GM18867 (cell line): ENCODE measurements around the gene SERPINB2.
"Not testable (repeated sequence)": the region's sequence is repeated elsewhere in the genome, so short reads cannot be mapped to it uniquely, and the experiment has no call there.

ENCODE experiments used
- ATAC-seq: cut with Tn5 transposase; IDR thresholded peaks from one replicate; pipeline ENCODE4 v1.9.1; 2021; ENCODE audit warnings: mild to moderate bottlenecking, moderate library complexity; ENCODE audit not compliant: unreplicated experiment

SERPINB2 gene

DNA sequence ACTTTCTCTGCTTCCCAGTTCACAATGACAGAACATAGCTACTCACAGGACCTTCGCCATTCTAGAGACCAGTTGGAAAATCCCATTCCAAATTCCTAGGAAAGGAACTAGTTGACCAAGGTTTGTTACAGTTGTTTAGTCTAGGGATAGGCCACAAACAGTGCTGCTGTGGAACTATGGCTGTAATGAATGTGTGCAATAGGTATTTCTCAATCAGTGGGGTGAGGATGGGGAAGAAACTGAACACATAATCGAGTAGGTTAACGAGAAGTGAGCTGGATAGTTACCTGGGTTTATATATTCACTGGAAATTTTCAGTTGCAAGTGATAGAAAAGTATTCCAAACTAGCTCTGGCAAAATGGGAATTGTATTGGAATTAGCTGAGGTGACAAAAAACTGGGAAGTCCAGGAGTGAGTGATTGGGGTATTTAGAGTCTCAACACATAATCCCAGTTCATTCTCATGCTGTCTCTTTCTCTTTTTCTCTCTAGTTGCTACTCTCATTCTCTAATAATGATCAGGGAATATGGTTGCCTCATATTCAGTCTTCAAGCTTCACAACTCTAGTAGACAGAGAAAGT is 43.4 kb downstream of the SERPINB2 start:
- no peak for ATAC-seq

DNA sequence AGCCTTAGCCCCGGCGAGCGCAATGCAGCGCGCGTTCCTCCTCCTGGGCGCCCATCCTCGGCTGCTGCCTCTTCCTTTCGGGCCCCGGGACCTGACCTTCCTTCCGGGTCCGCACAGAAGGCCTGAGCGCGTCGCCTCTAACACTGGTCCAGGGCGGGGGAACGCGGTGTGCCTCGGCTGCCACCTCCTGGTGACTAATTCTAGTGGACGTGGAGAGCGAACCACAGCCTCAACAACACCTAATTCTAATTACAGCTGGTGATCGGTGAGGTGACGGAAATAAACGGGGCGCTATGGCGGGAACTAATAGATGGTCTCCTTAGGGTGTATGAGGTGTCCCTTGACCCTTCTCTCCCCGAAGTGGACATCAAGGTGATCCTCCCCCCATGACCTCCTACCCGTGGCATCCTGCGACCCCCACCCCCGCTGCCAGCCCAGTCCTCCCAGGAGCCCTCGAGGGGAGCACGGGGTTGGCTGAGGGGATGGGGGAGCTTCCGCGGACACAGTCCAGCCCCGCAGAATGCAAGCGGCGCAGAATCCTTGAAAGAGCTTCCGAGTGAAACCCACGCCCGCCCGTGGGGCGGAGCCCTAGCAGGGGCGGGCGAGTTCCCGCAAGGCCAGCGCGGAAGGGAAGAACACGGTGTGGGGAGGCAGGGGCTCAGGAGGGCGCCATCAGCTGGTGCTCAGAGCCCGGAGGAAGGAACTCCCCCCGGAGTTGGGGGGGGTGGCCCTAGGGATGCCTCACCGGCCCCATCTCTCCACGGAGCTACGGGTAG is 48.8 kb downstream of the SERPINB2 start:
- peak; percentile 99 for ATAC-seq

DNA sequence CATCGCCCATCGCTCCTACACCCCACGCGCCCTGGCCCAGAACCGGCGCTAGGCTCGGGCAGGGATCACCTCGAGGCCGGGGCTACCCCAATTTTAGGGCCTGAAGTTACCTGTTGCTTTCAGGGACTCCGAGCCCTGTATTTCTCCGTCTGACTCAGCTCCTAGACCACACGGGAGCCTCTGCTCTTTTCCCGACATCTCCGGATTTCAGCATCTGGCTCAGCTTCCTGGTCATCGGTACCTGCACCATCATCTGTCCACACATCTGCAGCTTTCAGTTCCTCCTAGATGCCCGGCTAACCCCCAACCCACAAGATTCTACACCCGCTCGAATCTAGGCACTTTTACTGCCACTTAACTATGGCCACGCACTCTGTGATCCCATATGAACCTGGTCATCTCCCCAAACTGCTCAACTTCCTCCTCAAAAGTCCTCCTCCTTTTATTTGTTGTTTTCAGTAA is 49.5 kb downstream of the SERPINB2 start:
- peak; percentile 35 for ATAC-seq

GRCh38 chr18:63940008-63940407 is 52.5 kb downstream of the SERPINB2 start:
- no peak for ATAC-seq

GRCh38 chr18:63940543-63941050 is 53.1 kb downstream of the SERPINB2 start:
- ATAC-seq: not testable (repeated sequence)

- ATAC-seq: no peak
These were observed 59.7 kb downstream of the SERPINB2 start for GRCh38 chr18:63947051-63947790.

DNA sequence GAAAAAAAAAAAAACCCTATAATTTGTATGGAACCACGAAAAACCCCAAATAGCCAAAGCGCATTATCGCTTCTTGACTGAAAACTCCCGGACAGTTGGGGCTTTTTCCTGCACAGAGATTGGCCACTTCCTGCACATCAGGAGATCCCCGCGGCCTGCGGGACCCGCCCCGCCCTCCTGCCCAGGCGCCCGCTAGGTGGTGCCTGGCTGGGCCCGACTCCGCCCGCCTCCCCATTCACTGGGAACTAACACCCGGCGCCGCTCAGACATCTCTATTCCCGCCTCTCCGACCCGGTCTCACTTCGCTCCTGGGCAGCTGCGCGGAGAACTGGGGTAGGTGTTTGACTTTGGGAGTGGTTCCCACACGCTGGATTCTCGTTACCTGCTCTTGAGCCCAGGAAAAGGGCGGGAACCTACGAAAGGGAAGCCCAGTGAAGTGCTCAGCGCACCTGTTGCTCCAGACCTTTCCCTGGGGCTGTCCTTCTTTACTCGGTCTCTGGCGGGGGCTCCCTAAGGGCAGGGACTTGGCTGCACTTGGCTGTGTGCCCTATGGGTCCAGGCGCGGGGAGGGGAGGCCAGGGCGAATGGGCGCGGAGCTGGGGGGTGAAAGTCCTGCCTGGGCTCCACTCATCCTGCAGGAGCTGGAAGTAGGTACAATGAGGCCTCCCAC is 61.7 kb downstream of the SERPINB2 start, which contains the start of gene HMSD:
Gene HMSD, plus strand, starts transcription at position 234 of the 670 bp plus-strand sequence. CDS start 4,155 bp downstream, outside the sequence.
- ATAC-seq: peak; percentile 92

- peak; percentile 54 for ATAC-seq
These were observed 63.8 kb downstream of the SERPINB2 start for GRCh38 chr18:63951302-63951705.
